K562 (cell line): ENCODE results near the gene CEP57. TPM values are rescaled to one million over a fixed set of nuclear protein-coding genes. Genes with fewer than 3 reads are reported as not detected.
A peak's percentile ranks its signal among the peaks of the same experiment; 100 is the strongest.

ENCODE experiments used
- HIVEP1 ChIP-seq: fragments of 250-450 bp; sonication (Bioruptor Pico); IDR thresholded peaks from 2 replicates; pipeline ENCODE4 v1.4.0; 2020; ENCODE audit warnings: mild to moderate bottlenecking
- HNRNPL ChIP-seq: fragments of 200-400 bp; formaldehyde crosslinking; IDR thresholded peaks from 2 replicates; pipeline ENCODE4 v1.6.1; 2017; ENCODE audit warnings: low read depth, mild to moderate bottlenecking, low read length
- LEF1 ChIP-seq: fragments of 450-650 bp; IDR thresholded peaks from 2 replicates; pipeline ENCODE4 v1.6.1; 2016; ENCODE audit warnings: mild to moderate bottlenecking
- MEF2D ChIP-seq: conservative IDR thresholded peaks from 2 replicates; pipeline ENCODE4 v1.6.1; 2016; ENCODE audit warnings: low read depth, missing genetic modification characterization, missing compliant biosample characterization
- NCOA2 ChIP-seq, 2 experiments: fragments of 450-650 bp; IDR thresholded peaks; 2 replicates each; pipeline ENCODE4 v1.6.1; 2018; ENCODE audit warnings: mild to moderate bottlenecking in 2 of 2, moderate library complexity in 1 of 2; ENCODE audit not compliant: partially characterized antibody in 2 of 2
- PHTF2 ChIP-seq: fragments of 250-450 bp; sonication (Bioruptor Pico); IDR thresholded peaks from 2 replicates; pipeline ENCODE4 v1.5.0; 2021; ENCODE audit warnings: mild to moderate bottlenecking
- SNIP1 ChIP-seq: fragments of 450-650 bp; IDR thresholded peaks from 2 replicates; pipeline ENCODE4 v1.7.1; 2017; ENCODE audit warnings: low read depth, mild to moderate bottlenecking
- TCF3 ChIP-seq: sonication (generic); formaldehyde crosslinking; IDR thresholded peaks from 2 replicates; pipeline ENCODE4 v1.4.0; 2020; ENCODE audit warnings: mild to moderate bottlenecking, missing genetic modification reagents
- ZC3H4 ChIP-seq: sonication (generic); formaldehyde crosslinking; IDR thresholded peaks from 2 replicates; pipeline ENCODE4 v1.9.0; 2021; ENCODE audit warnings: missing genetic modification reagents, borderline replicate concordance
- ZFPM2 ChIP-seq: fragments of 250-450 bp; sonication (Bioruptor Pico); IDR thresholded peaks from 2 replicates; pipeline ENCODE4 v1.5.1; 2022; ENCODE audit warnings: mild to moderate bottlenecking
- ZNF140 ChIP-seq: fragments of 250-450 bp; sonication (Bioruptor Pico); IDR thresholded peaks from 2 replicates; pipeline ENCODE4 v1.8.0; 2021; ENCODE audit warnings: moderate library complexity, mild to moderate bottlenecking, inconsistent platforms
- ZNF263 ChIP-seq: sonication (generic); formaldehyde crosslinking; IDR thresholded peaks from 2 replicates; pipeline ENCODE4 v1.8.0; 2022; ENCODE audit warnings: mild to moderate bottlenecking, missing genetic modification reagents, borderline replicate concordance
- ZNF274 ChIP-seq: IDR thresholded peaks from 2 replicates; pipeline ENCODE4 v1.6.1; 2011; ENCODE audit warnings: low read depth, mild to moderate bottlenecking, low read length, moderate library complexity, borderline replicate concordance
- ZNF436 ChIP-seq: fragments of 250-450, 450-650 bp; sonication (Bioruptor Pico); formaldehyde crosslinking; IDR thresholded peaks from 2 replicates; pipeline ENCODE4 v1.7.0; 2020; ENCODE audit warnings: mild to moderate bottlenecking
- ZNF583 ChIP-seq: fragments of 250-450 bp; sonication (Bioruptor Pico); IDR thresholded peaks from 2 replicates; pipeline ENCODE4 v1.4.0; 2020
- polyA plus RNA-seq, 8 experiments: library from polyadenylated mRNA; depleted of rRNA in 4 of 8; stranded (reverse) in 5 of 8; unstranded in 3 of 8; fragments of >200 nt; fragmentation: Nextera tagmentation in 2 of 8; fragmentation: Illumina TruSeq in 1 of 8; extraction: Ambion mirVana in 2 of 8; extraction: Trizol in 1 of 8; gene quantifications; 2 replicates each; pipeline versions ENCODE4 v1.2.1 to v1.2.3, GENCODE V29; 2011 to 2014; ENCODE audit warnings: inconsistent platforms in 1 of 8, missing spikeins in 1 of 8
- total RNA-seq, 7 experiments: library from RNA; depleted of rRNA in 6 of 7; stranded (reverse); fragments of >200 nt in 6 of 7; fragmentation: Illumina TruSeq in 2 of 7; extraction: Trizol in 2 of 7; gene quantifications; 2 replicates each; pipeline versions ENCODE4 v1.2.1 to v1.2.3, GENCODE V29; 2011 to 2021; ENCODE audit warnings: low replicate concordance in 1 of 7
- TF ChIP-seq, protein P1 (sequence below): sonication (generic); IDR thresholded peaks from 2 replicates; pipeline ENCODE4 v1.6.1; 2016
- TF ChIP-seq, protein P2 (sequence below): sonication (generic); formaldehyde crosslinking; IDR thresholded peaks from 2 replicates; pipeline ENCODE4 v1.8.0; 2022; ENCODE audit warnings: mild to moderate bottlenecking, low read depth, missing genetic modification reagents
- TF ChIP-seq, protein P3 (sequence below): fragments of 250-450 bp; sonication (Bioruptor Pico); IDR thresholded peaks from 2 replicates; pipeline ENCODE4 v1.8.0; 2022; ENCODE audit warnings: inconsistent platforms
- TF ChIP-seq, protein P4 (sequence below), 2 experiments: fragments of 450-650 bp in 1 of 2; sonication (generic) in 1 of 2; formaldehyde crosslinking in 1 of 2; IDR thresholded peaks in 1 of 2; conservative IDR thresholded peaks in 1 of 2; 2 replicates each; pipeline versions ENCODE4 v1.6.1 to v1.8.1; 2016 to 2023; ENCODE audit warnings: mild to moderate bottlenecking in 2 of 2, moderate library complexity in 2 of 2, inconsistent platforms in 1 of 2, missing genetic modification reagents in 1 of 2
- TF ChIP-seq, protein P5 (sequence below): fragments of 250-450 bp; sonication (Bioruptor Pico); IDR thresholded peaks from 2 replicates; pipeline ENCODE4 v1.8.0; 2022; ENCODE audit warnings: inconsistent platforms, mild to moderate bottlenecking, moderate library complexity, borderline replicate concordance
- TF ChIP-seq, protein P6 (sequence below): fragments of 450-650 bp; IDR thresholded peaks from 2 replicates; pipeline ENCODE4 v1.6.1; 2016; ENCODE audit warnings: low read depth, mild to moderate bottlenecking, moderate library complexity

CEP57 gene
- total and polyA plus RNA-seq, 9 of the 15 experiments (the other 6 are each of a cell fraction or from before 2014, with no cell fraction given): 25.1 to 88.1 (median 65.2) TPM

DNA sequence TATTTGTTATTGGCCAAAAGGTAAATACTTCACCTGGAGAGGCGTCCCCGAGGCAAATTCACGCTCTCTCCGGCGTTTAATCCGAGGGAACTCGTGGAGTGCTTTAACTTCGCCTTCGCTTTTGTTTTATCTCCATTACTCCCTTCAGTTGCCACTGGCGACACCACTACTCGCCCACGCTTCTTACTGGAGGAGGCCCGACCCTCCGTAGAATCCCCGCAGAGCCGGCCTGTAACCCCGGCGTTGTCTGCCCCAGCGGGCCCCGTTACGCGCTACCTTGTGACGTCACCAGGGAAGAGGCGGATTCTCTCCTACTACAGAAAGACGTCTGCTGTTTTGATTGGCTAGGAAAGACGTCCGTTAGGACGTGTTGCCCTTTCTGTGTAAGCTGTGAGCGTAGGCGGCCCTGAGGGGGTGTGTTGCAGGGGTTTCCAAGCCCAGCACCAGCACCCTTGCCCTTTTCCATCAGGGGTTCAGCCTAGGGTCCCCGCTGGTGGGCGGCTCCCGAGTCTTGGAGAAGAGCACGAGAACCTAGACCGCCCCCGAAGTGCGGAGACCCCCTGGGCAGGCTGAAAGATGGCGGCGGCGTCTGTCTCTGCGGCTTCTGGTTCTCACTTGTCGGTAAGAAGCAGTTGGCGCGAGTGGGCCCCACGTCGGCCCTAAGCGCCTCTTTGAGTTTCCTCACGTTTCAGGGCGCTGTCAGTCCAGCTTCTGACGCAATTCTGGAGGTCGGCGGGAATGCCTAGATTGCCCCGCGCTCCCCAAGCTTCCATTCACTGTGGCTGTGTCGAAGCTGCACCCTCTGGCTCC, at the start of gene CEP57 (continued):
- TF ChIP-seq ZFPM2 (CRISPR knock-in tag) (no peak), MEF2D (tag) (no peak), ZNF436 (CRISPR knock-in tag) (no peak), ZNF274 (no peak), ZNF140 (CRISPR knock-in tag) (no peak), ZC3H4 (no peak; the same call in 1 of the 2 replicates), LEF1 (0 out of 2 replicates have a peak, but pooled peaks have one; percentile 24), ZNF263 (CRISPR knock-in tag) (no peak), HIVEP1 (no peak), HNRNPL (no peak), TCF3 (CRISPR knock-in tag) (no peak; the same call in 1 of the 2 replicates), PHTF2 (CRISPR knock-in tag) (no peak), NCOA2 (IDR thresholded peaks at IDR 0.05; ENCODE audit: partially characterized antibody in 2 of 2) (no peak), SNIP1 (no peak), ZNF583 (CRISPR knock-in tag) (no peak)
- TF ChIP-seq, protein P1, sequence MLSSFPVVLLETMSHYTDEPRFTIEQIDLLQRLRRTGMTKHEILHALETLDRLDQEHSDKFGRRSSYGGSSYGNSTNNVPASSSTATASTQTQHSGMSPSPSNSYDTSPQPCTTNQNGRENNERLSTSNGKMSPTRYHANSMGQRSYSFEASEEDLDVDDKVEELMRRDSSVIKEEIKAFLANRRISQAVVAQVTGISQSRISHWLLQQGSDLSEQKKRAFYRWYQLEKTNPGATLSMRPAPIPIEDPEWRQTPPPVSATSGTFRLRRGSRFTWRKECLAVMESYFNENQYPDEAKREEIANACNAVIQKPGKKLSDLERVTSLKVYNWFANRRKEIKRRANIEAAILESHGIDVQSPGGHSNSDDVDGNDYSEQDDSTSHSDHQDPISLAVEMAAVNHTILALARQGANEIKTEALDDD: no peak
- TF ChIP-seq, protein P2, sequence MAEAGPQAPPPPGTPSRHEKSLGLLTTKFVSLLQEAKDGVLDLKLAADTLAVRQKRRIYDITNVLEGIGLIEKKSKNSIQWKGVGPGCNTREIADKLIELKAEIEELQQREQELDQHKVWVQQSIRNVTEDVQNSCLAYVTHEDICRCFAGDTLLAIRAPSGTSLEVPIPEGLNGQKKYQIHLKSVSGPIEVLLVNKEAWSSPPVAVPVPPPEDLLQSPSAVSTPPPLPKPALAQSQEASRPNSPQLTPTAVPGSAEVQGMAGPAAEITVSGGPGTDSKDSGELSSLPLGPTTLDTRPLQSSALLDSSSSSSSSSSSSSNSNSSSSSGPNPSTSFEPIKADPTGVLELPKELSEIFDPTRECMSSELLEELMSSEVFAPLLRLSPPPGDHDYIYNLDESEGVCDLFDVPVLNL: no peak
- TF ChIP-seq, protein P3, sequence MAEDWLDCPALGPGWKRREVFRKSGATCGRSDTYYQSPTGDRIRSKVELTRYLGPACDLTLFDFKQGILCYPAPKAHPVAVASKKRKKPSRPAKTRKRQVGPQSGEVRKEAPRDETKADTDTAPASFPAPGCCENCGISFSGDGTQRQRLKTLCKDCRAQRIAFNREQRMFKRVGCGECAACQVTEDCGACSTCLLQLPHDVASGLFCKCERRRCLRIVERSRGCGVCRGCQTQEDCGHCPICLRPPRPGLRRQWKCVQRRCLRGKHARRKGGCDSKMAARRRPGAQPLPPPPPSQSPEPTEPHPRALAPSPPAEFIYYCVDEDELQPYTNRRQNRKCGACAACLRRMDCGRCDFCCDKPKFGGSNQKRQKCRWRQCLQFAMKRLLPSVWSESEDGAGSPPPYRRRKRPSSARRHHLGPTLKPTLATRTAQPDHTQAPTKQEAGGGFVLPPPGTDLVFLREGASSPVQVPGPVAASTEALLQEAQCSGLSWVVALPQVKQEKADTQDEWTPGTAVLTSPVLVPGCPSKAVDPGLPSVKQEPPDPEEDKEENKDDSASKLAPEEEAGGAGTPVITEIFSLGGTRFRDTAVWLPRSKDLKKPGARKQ: no peak
- TF ChIP-seq, protein P4, sequence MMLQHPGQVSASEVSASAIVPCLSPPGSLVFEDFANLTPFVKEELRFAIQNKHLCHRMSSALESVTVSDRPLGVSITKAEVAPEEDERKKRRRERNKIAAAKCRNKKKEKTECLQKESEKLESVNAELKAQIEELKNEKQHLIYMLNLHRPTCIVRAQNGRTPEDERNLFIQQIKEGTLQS (IDR thresholded peaks at IDR 0.05): peak; percentile 96
- TF ChIP-seq, protein P4 (CRISPR knock-in tag; conservative IDR thresholded peaks at IDR 0.05): peak; percentile 62; the same call in 1 of the 2 replicates
- TF ChIP-seq, protein P5, sequence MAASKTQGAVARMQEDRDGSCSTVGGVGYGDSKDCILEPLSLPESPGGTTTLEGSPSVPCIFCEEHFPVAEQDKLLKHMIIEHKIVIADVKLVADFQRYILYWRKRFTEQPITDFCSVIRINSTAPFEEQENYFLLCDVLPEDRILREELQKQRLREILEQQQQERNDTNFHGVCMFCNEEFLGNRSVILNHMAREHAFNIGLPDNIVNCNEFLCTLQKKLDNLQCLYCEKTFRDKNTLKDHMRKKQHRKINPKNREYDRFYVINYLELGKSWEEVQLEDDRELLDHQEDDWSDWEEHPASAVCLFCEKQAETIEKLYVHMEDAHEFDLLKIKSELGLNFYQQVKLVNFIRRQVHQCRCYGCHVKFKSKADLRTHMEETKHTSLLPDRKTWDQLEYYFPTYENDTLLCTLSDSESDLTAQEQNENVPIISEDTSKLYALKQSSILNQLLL: no peak
- TF ChIP-seq, protein P6, sequence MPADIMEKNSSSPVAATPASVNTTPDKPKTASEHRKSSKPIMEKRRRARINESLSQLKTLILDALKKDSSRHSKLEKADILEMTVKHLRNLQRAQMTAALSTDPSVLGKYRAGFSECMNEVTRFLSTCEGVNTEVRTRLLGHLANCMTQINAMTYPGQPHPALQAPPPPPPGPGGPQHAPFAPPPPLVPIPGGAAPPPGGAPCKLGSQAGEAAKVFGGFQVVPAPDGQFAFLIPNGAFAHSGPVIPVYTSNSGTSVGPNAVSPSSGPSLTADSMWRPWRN: no peak
